Endothelial cell of umbilical vein (primary cell): ENCODE results near the gene FRS2. TPM values are rescaled to one million over a fixed set of nuclear protein-coding genes. Genes with fewer than 3 reads are reported as not detected.

ENCODE experiments used
- BruUV-seq: library from RNA; stranded (reverse); fragments of 400-500 nt; replicated peaks from 2 replicates; lab custom pipeline; 2021; lab: Mats Ljungman, UMichigan
- CTCF ChIA-PET: fragments of 300-600, 350-600 bp; sonication (Branson Sonifier 250); formaldehyde crosslinking; loops from one replicate; lab custom pipeline; 2021; ENCODE audit warnings: antibody characterized with exemption, inconsistent platforms; lab: Charles Lee
- POLR2A ChIA-PET: fragments of 300-600, 350-600 bp; sonication (Branson Sonifier 250); formaldehyde crosslinking; loops from one replicate; lab custom pipeline; 2021; ENCODE audit warnings: antibody characterized with exemption, inconsistent platforms; lab: Charles Lee
- DNase-seq: peaks from one replicate; pipeline ENCODE4 v3.0.0-alpha.2; 2011; ENCODE audit warnings: low read depth, low spot score
- FAIRE-seq: peaks from 2 replicates; lab custom pipeline; 2011; peaks lifted over from hg19 to GRCh38; lab: Jason Lieb, UNC
- H2AFZ ChIP-seq: 2 replicates; pipeline ENCODE4 v1.6.0; 2012; ENCODE audit warnings: low read depth, low read length, control low read depth, inconsistent platforms
- H3K27ac ChIP-seq: 2 replicates; pipeline ENCODE4 v1.5.1; 2011; ENCODE audit warnings: low read depth, mild to moderate bottlenecking, control low read depth, low read length, moderate library complexity; ENCODE audit not compliant: insufficient read depth
- H3K27me3 ChIP-seq, 2 experiments: 2 replicates each; pipeline versions ENCODE4 v1.6.0 to v1.6.1; 2011; ENCODE audit warnings: low read length in 2 of 2, mixed read lengths in 1 of 2; ENCODE audit not compliant: control insufficient read depth in 2 of 2, insufficient read depth in 2 of 2
- H3K36me3 ChIP-seq, 2 experiments: 2 replicates in 1 of 2; 3 replicates in 1 of 2; pipeline ENCODE4 v1.5.1; 2011; ENCODE audit warnings: low read length in 2 of 2, mild to moderate bottlenecking in 1 of 2, moderate library complexity in 1 of 2; ENCODE audit not compliant: control insufficient read depth in 2 of 2, insufficient read depth in 2 of 2; ENCODE audit errors: extremely low read depth in 1 of 2
- H3K4me1 ChIP-seq: 3 replicates; pipeline ENCODE4 v1.5.1; 2011; ENCODE audit warnings: mild to moderate bottlenecking, low read length; ENCODE audit not compliant: control insufficient read depth, insufficient read depth; ENCODE audit errors: extremely low read depth
- H3K4me2 ChIP-seq: 2 replicates; pipeline ENCODE4 v1.6.1; 2011; ENCODE audit warnings: low read length, control low read depth, mixed read lengths; ENCODE audit not compliant: insufficient read depth
- H3K4me3 ChIP-seq, 3 experiments: fragments of 200-600 bp in 1 of 3; sonication (generic), shearing (Covaris generic) in 1 of 3; replicated peaks in 1 of 3; 2 replicates each; pipeline ENCODE4 v1.5.1; 2011 to 2016; ENCODE audit warnings: control low read depth in 3 of 3, low read length in 3 of 3, mild to moderate bottlenecking in 2 of 3, inconsistent platforms in 1 of 3, low read depth in 1 of 3, moderate library complexity in 1 of 3; ENCODE audit not compliant: insufficient read depth in 1 of 3
- H3K79me2 ChIP-seq: 2 replicates; pipeline ENCODE4 v1.6.0; 2012; ENCODE audit warnings: low read length, inconsistent platforms; ENCODE audit not compliant: control insufficient read depth, insufficient read depth
- H3K9ac ChIP-seq: replicated peaks from 2 replicates; pipeline ENCODE3; 2011; ENCODE audit warnings: low read length, control low read depth; ENCODE audit not compliant: insufficient read depth; ENCODE audit errors: extremely low read depth
- H3K9me1 ChIP-seq: replicated peaks from 3 replicates; pipeline ENCODE4 v1.6.0; 2011; ENCODE audit warnings: mild to moderate bottlenecking, low read length; ENCODE audit not compliant: control insufficient read depth, insufficient read depth; ENCODE audit errors: extremely low read depth
- H3K9me3 ChIP-seq: replicated peaks from 2 replicates; pipeline ENCODE4 v1.5.1; 2012; ENCODE audit warnings: low read length, inconsistent platforms; ENCODE audit not compliant: control insufficient read depth, insufficient read depth
- H4K20me1 ChIP-seq: replicated peaks from 2 replicates; pipeline ENCODE3; 2011; ENCODE audit warnings: mild to moderate bottlenecking, low read length; ENCODE audit not compliant: control insufficient read depth, insufficient read depth; ENCODE audit errors: extremely low read depth
- EZH2 ChIP-seq: IDR thresholded peaks from 2 replicates; pipeline ENCODE4 v1.6.1; 2012; ENCODE audit warnings: borderline replicate concordance, low read depth, mild to moderate bottlenecking, moderate library complexity, low read length, inconsistent platforms; ENCODE audit not compliant: severe bottlenecking
- FOS ChIP-seq: IDR thresholded peaks from 2 replicates; pipeline ENCODE4 v1.6.1; 2011; ENCODE audit warnings: mild to moderate bottlenecking, low read length, moderate library complexity, borderline replicate concordance; ENCODE audit not compliant: insufficient read depth
- GATA2 ChIP-seq: IDR thresholded peaks from 2 replicates; pipeline ENCODE4 v1.7.0; 2011; ENCODE audit warnings: low read depth, mild to moderate bottlenecking, moderate library complexity, mixed read lengths, low read length; ENCODE audit not compliant: insufficient read length, insufficient read depth
- JUN ChIP-seq: IDR thresholded peaks from 2 replicates; pipeline ENCODE4 v1.6.1; 2011; ENCODE audit warnings: borderline replicate concordance, low read depth; ENCODE audit not compliant: insufficient read length, insufficient read depth
- MAX ChIP-seq: IDR thresholded peaks from 2 replicates; pipeline ENCODE4 v1.6.1; 2011; ENCODE audit not compliant: insufficient read depth, insufficient read length
- MYC ChIP-seq: IDR thresholded peaks from one replicate; pipeline ENCODE4 v1.6.1; 2011; ENCODE audit warnings: mild to moderate bottlenecking, low read depth, low read length
- POLR2A ChIP-seq: IDR thresholded peaks from 2 replicates; pipeline ENCODE4 v1.6.1; 2012; ENCODE audit warnings: low read depth, mild to moderate bottlenecking, control low read depth, low read length
- POLR2AphosphoS5 ChIP-seq: IDR thresholded peaks from 2 replicates; pipeline ENCODE4 v1.6.1; 2012; ENCODE audit warnings: low read depth, mild to moderate bottlenecking, control low read depth, low read length, moderate library complexity; ENCODE audit not compliant: insufficient read depth
- dilution Hi-C: fragments of 300-500 bp; cut with MboI; formaldehyde crosslinking; loops from one replicate; pipeline ENCODE4 v1.15.0; 2019; ENCODE audit warnings: low sequenced_read_pairs; ENCODE audit not compliant: extremely low pct_ligation_motif_present
- intact Hi-C: fragments of 100-400 bp; cut with micrococcal nuclease; formaldehyde crosslinking; loops from one replicate; pipeline ENCODE4 v1.10.0; 2022
- polyA plus RNA-seq, 4 experiments: library from polyadenylated mRNA; depleted of rRNA in 3 of 4; stranded (reverse) in 3 of 4; unstranded in 1 of 4; fragments of >200 nt; gene quantifications; 2 replicates each; pipeline versions ENCODE4 v1.2.1 to v1.2.3, GENCODE V29; 2011 to 2012; ENCODE audit warnings: missing spikeins in 1 of 4
- total RNA-seq: library from RNA; stranded (reverse); gene quantifications from 2 replicates; pipeline ENCODE4 v1.2.3, GENCODE V29; 2021
- TF ChIP-seq, protein P1 (sequence below), 2 donors: IDR thresholded peaks; 1 replicate in 1 of 2; 2 replicates in 1 of 2; pipeline ENCODE4 v1.5.1; 2011; ENCODE audit warnings: low read length in 2 of 2, mild to moderate bottlenecking in 2 of 2, moderate library complexity in 2 of 2, control low read depth in 1 of 2, inconsistent platforms in 1 of 2, low read depth in 1 of 2; ENCODE audit not compliant: insufficient read depth in 1 of 2; ENCODE audit errors: extremely low read depth in 1 of 2

The FRS2 gene
- total and polyA plus RNA-seq, 2 donors (not counting 3 experiments of a cell fraction or from before 2014, with no cell fraction given), result 6.3 to 15.5 TPM

DNA sequence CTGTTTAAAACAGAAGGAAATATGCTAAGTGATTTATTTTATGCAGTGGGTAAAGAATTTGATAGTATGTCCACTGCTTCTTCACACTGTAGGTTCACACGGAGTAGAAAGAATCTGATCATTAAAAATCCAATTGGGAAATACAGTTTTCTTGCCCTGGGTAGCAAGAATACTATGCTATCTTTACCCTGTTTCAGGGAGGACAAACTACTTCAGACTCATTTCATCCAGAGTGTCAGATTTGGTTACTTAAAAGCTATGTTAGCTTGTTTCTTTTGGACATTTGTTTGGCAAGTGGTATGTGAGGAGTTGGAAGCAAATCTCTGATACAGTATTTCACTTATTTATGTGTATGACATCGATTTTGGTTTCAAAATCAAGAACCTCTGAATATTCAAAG, 4.3 kb downstream of the FRS2 start:
- H3K9ac ChIP-seq, result no peak overlapping the region
- no peaks in the 10 kb centered on the region for H3K9me3 ChIP-seq
- H4K20me1 ChIP-seq, result peaks cover 17% of the 10 kb centered on the region
- H3K4me1 ChIP-seq, result peaks cover 12% of the 10 kb centered on the region
- dilution Hi-C loops (no loop called here), intact Hi-C loops (no loop called here)
- peak; percentile 10 for DNase-seq
- H3K9me1 ChIP-seq, result no peaks in the 10 kb centered on the region
- no peak overlapping the region for H2AFZ ChIP-seq
- no peak overlapping the region for H3K27ac ChIP-seq
- H3K27me3 ChIP-seq, result no peaks in the 10 kb centered on the region
- ChIA-PET POLR2A (no interaction called here), CTCF (interaction anchor here (0.6 to 3.6 kb wide), 2 partner anchors 45 to 96 kb away, joined by 3 to 9 read pairs; no protein-coding TSS in a partner anchor)
- no TSS peak for BruUV-seq
- no peak for FAIRE-seq
- no peak overlapping the region for H3K4me2 ChIP-seq
- H3K79me2 ChIP-seq, result peaks cover 78% of the 10 kb centered on the region
- TF ChIP-seq FOS (no peak), GATA2 (no peak), MAX (no peak), EZH2 (no peak)
- no peaks in the 10 kb centered on the region for H3K36me3 ChIP-seq
- H3K4me3 ChIP-seq, result no peak overlapping the region

GRCh38 chr12:69475237-69475975, 5.2 kb downstream of the FRS2 start:
- Histone ChIP-seq H3K4me1 (peaks cover 8% of the 10 kb centered on the region), H3K9me1 (no peaks in the 10 kb centered on the region), H3K79me2 (peaks cover 88% of the 10 kb centered on the region), H4K20me1 (peaks cover 17% of the 10 kb centered on the region), H3K9me3 (no peaks in the 10 kb centered on the region), H3K27ac (no peak overlapping the region), H3K4me2 (no peak overlapping the region), H2AFZ (no peak overlapping the region), H3K27me3 (no peaks in the 10 kb centered on the region), H3K4me3 (no peak overlapping the region), H3K9ac (no peak overlapping the region), H3K36me3 (no peaks in the 10 kb centered on the region)
- BruUV-seq, result no TSS peak
- ChIA-PET CTCF (interaction anchor here (1.0 to 3.6 kb wide), 3 partner anchors 9 to 95 kb away, joined by 3 to 9 read pairs (median 3); no protein-coding TSS in a partner anchor), POLR2A (no interaction called here)
- TF ChIP-seq JUN (no peak), MYC (no peak), GATA2 (no peak), POLR2A (no peak), EZH2 (no peak), MAX (no peak), POLR2AphosphoS5 (no peak), FOS (no peak)
- TF ChIP-seq, protein P1, sequence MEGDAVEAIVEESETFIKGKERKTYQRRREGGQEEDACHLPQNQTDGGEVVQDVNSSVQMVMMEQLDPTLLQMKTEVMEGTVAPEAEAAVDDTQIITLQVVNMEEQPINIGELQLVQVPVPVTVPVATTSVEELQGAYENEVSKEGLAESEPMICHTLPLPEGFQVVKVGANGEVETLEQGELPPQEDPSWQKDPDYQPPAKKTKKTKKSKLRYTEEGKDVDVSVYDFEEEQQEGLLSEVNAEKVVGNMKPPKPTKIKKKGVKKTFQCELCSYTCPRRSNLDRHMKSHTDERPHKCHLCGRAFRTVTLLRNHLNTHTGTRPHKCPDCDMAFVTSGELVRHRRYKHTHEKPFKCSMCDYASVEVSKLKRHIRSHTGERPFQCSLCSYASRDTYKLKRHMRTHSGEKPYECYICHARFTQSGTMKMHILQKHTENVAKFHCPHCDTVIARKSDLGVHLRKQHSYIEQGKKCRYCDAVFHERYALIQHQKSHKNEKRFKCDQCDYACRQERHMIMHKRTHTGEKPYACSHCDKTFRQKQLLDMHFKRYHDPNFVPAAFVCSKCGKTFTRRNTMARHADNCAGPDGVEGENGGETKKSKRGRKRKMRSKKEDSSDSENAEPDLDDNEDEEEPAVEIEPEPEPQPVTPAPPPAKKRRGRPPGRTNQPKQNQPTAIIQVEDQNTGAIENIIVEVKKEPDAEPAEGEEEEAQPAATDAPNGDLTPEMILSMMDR (IDR thresholded peaks at IDR 0.05; ENCODE audit: extremely low read depth in 1 of 2, insufficient read depth in 1 of 2, low read depth in 1 of 2, low read length in 2 of 2), result no peak
- peak; percentile 80 for DNase-seq
- dilution Hi-C loops, result no loop called here
- FAIRE-seq, result no peak
- intact Hi-C loops, result no loop called here
